GM21825 (cell line): ENCODE data around the gene RIC3.

Experiments
- ATAC-seq: cut with Tn5 transposase; IDR thresholded peaks from one replicate; pipeline ENCODE4 v1.9.1; 2021; ENCODE audit warnings: mild to moderate bottlenecking, moderate library complexity; ENCODE audit not compliant: unreplicated experiment

Gene RIC3

GRCh38 chr11:8168485-8169257 is at the start of gene RIC3:
Gene RIC3 (minus strand): TSS chr11:8169025. CDS start chr11:8168989, 36 bp downstream.
- ATAC-seq: no peak

GRCh38 chr11:8218409-8218808 is 49.6 kb upstream of the RIC3 start:
- ATAC-seq: no peak

GRCh38 chr11:8217926-8218325 is 49.1 kb upstream of the RIC3 start:
- ATAC-seq: no peak

- no peak for ATAC-seq
These were observed 48.3 kb upstream of the RIC3 start for GRCh38 chr11:8217136-8217535.

GRCh38 chr11:8213376-8213775 is 44.6 kb upstream of the RIC3 start:
- ATAC-seq: no peak

GRCh38 chr11:8209208-8209807 is 40.5 kb upstream of the RIC3 start:
- no peak for ATAC-seq

GRCh38 chr11:8207080-8208000 is 38.5 kb upstream of the RIC3 start:
- no peak for ATAC-seq

GRCh38 chr11:8206251-8207079 is 37.6 kb upstream of the RIC3 start:
- ATAC-seq: no peak

- no peak for ATAC-seq
These were observed 36.7 kb upstream of the RIC3 start for GRCh38 chr11:8205566-8205965.

- ATAC-seq: no peak
These were observed 35.8 kb upstream of the RIC3 start for GRCh38 chr11:8204596-8204995.

- no peak for ATAC-seq
These were observed 35.2 kb upstream of the RIC3 start for GRCh38 chr11:8204025-8204424.

GRCh38 chr11:8203414-8203715 is 34.5 kb upstream of the RIC3 start:
- ATAC-seq: no peak

GRCh38 chr11:8202516-8203413 is 33.9 kb upstream of the RIC3 start:
- no peak for ATAC-seq

- ATAC-seq: peak; percentile 72
These were observed 33.0 kb upstream of the RIC3 start for GRCh38 chr11:8201644-8202365.

GRCh38 chr11:8199676-8200075 is 30.9 kb upstream of the RIC3 start:
- ATAC-seq: no peak

- ATAC-seq: no peak
These were observed 27.9 kb upstream of the RIC3 start for GRCh38 chr11:8196749-8197148.

- no peak for ATAC-seq
These were observed 26.1 kb upstream of the RIC3 start for GRCh38 chr11:8194956-8195355.

GRCh38 chr11:8192896-8193209 is 24.0 kb upstream of the RIC3 start:
- ATAC-seq: no peak
